HG03575 (cell line): Measurements from ENCODE around the gene IFIT2.
"Not testable (repeated sequence)": the region's sequence is repeated elsewhere in the genome, so short reads cannot be mapped to it uniquely, and the experiment has no call there.

Experiments
- ATAC-seq: cut with Tn5 transposase; IDR thresholded peaks from one replicate; pipeline ENCODE4 v1.9.1; 2021; ENCODE audit not compliant: unreplicated experiment, insufficient number of reproducible peaks, low FRiP score; ENCODE audit errors: extremely low read depth

The IFIT2 gene

DNA sequence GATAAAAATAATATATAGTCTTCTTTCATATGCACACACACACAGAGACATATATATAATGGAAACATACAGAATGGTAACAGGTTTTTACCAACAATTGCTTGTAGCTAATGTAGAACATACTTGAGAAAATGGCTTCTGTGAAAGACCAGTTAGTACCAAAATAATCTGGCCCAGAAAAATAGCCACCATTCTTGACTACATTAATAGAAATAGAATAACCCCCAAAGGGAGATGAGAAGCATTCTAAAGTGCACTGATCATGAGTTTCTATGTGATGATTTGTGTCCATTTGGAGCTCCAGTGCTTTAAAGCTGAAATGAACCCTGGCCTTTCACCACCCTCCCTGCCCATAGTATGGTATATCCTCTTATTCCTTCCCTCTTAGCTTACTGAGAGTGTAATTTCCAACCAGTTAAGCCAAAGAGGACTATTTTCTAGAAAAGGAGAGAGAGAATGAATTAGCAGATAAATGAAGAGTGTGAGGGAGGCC is 22.9 kb upstream of the IFIT2 start:
- ATAC-seq = no peak

DNA sequence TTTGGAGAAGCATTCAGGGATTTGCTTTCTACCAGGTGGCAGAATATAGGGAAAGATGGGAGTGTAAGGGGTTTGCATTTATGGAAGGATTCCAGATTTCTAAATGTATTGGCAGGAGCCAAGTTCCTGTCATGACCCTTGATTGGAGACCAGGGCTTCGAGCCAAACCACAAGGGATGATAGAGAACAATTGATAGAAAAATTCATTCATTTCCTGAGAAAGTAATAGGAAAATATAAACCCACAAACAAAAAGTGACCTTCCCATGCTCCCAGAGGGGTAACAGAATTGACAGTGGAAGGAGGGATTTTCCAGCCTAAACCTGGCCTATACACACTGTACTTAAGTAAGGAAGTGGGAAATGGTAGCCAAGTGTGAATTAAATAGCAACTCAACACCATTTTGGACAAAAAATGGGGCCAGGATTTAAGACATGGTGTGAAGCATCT is 22.4 kb upstream of the IFIT2 start:
- no peak for ATAC-seq

DNA sequence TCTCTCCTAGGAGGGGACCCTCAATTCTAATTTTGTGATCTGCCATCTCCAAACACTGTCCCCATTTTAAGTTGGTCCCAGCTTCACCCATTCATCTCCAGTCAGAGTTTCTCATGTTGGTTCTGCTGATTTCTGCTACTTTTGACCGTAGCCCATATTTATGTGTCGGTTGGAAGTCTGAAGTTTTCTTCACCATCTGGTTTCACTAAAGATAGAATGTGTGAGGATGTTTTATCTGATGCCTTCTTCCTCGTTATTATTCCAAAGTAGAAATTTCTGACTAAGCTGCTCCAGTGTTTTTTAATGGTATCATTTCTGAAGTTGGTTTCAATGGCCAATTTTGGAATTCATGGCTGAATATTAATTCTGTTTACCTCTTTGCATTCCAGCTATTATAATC is 21.3 kb upstream of the IFIT2 start:
- no peak for ATAC-seq

DNA sequence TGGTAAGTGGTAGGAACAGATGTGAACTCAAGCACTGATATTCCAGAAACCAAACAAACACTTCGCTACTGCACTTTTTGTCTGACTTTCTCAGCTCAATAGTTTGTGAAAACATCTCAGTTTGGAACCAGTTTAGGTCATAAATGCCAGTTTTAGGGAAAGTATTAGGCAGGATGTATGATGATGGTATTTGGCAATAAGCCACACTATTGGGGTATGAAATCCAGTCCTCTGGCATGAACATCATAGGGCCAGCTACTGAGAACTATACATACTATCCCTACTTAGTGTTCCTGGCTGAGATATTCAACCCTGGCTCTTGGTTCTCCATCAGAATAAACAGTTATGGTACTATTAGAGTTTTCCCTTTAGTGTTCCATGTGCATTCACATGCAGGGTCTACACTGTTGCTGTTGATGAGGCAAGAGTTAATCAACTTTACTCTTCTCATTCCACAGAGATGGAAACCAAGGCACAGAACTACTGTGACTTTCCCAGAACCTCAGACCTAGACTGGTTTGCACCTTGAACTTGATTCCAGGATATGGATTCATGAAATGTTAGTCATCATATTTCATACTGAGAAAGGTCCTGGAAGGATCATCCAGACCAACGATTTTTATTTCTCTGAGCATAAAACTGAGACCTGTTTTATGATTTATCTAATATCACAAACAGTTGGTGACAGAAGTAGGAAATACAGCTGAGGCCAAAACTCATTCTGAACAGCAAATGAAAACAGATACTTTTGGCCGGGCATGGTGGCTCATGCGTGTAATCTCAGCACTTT is 20.0 kb upstream of the IFIT2 start:
- no peak for ATAC-seq

DNA sequence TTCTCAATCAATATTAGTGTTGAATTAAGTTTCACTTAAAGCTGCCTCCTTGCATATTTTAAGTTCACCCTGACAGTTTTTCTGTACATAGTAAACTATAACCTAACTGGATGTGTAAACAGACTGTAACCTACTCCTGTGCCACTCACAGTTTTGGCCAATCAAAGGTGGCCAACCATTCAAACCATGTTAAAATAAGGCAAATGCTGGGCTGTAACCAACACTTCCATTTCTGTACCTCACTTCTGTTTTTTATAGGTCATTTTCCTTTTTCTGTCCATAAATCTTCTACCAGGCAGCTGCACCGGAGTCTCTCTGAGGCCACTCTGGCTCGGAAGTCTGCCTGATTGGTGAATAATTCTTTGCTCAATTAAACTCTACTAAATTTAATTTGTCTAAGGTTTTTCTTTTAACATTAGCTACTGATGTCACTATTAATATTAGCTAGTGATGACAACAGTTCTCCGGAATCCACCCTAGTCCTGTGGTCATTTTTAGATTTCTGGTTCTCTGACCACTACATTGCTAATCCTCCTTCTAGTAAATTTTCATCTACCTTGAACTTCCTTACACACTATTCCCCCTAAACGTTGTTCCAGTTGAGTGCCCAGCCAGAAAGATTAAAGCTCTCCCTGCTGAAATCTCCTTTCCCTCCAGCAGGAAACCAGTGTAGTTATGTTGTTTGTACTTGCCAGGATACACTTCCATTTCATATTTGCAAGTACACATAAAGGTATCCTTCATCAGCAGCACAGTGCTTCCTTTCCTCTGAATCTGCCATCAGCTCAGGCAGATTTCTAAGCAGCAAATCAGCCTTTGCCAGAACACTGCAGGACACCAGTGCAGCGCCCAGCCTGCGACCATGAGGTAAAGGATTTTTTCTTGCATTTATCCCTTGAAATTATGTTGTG is 18.6 kb upstream of the IFIT2 start:
- no peak for ATAC-seq

DNA sequence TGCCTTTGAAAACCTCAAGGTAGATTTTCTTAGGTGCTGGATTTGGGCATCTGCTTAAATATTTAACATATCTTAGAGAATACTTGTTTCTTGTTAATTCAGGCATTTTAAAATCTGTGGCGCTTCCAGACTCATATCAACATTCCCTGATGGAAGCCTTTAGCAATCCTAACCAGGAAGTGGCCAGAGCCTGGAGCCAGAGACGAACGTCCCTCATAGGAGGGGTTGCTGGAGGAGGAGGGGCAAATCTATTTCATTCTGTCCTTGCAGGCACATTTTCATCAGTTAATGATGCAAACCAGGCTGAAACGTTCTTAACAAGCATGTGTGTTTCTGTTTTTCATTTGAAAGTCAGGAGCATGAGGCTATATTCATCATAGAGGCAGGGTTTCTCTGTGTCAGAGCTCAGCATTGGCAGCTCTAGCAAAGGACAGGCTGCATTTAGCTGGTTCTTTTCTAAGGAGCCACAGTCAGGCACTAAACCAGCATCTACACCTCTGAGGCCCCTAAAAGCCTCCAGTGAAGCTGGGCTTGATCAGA is 17.8 kb upstream of the IFIT2 start:
- ATAC-seq = no peak

DNA sequence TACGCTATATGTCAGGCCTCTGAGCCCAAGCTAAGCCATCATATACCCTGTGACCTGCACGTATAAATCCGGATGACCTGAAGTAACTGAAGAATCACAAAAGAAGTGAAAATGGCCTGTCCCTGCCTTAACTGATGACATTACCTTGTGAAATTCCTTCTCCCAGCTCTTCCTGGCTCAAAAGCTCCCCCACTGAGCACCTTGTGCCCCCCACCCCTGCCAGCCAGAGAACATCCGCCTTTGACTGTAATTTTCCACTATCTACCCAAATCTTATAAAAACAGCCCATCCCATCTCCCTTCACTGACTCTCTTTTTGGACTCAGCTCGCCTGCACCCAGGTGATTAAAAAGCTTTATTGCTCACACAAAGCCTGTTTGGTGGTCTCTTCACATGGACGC is 17.1 kb upstream of the IFIT2 start:
- ATAC-seq = not testable (repeated sequence)

DNA sequence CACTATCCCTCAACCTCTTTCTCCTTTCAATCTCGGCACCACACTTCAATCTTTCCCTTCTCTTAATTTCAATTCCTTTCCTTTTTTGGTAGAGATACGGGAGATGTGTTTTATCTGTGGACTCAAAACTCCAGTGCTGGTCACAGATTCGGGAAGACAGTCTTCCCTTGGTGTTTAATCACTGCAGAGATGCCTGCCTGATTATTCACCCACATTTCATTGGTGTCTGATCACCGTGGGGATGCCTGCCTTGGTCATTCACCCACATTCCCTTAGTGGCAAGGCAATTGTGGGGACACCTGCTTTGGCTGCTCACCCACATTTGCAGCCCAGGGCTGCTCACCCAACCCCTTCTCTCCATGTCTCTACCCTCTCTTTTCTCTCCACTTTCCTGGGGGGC is 16.5 kb upstream of the IFIT2 start:
- not testable (repeated sequence) for ATAC-seq

DNA sequence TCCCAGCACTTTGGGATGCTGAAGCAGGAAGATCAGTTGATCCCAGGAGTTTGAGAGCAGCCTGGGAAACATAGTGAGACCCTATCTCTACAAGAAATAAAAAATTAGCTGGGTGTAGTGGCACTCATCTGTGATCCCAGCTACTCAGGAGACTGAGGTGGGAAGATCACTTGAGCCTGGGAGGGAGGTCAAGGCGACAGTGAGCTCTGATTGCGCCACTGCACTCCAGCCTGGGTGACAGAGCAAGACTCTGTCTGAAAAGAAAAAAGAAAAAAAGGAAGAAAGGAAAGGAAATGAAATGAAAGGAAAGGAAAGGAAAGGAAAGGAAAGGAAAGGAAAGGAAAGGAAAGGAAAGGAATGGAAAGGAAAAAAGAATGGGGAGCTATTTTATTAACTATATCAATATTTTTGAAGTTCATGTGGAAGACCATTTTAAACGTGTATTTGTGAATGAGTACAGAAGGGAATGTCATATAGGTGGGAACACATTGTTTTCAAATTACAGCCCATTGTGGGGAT is 7.1 kb upstream of the IFIT2 start:
- ATAC-seq = no peak

DNA sequence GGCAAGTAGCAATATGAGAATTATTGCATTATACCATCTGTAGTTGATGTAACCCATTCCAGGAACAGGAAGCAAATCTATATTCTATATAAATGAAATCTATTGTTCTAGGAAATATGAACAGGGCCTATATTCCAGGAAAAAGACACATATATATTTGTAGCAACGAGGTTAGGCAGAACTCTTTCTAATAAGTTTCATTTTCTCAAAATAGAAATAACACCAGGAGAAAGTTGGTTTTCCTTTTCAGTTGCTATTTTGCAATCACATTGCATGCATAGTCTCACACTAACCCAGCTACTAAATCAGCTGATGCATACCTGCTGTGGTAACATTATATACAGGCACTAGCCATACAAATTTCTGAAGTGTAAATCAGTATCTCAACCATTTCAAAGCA is 6.2 kb upstream of the IFIT2 start:
- ATAC-seq = no peak

DNA sequence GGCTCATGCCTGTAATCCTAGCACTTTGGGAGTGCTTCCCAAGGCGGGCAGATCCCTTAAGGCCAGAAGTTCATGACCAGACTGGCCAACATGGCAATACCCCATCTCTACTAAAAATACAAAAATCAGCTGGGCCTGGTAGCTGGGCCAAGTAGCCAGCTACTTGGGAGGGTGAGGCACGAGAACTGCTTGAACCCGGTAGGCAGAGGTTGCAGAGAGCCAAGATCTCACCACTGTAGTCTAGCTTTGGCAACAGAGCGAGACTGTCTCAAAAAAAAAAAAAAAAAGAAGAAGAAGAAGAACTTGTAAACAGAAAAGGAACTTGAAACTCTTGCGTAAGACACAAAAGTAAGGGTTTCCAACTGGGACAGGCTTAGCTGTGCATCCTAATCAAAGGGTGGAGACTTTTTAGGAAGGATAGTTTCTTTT is 5.6 kb upstream of the IFIT2 start:
- ATAC-seq = no peak

DNA sequence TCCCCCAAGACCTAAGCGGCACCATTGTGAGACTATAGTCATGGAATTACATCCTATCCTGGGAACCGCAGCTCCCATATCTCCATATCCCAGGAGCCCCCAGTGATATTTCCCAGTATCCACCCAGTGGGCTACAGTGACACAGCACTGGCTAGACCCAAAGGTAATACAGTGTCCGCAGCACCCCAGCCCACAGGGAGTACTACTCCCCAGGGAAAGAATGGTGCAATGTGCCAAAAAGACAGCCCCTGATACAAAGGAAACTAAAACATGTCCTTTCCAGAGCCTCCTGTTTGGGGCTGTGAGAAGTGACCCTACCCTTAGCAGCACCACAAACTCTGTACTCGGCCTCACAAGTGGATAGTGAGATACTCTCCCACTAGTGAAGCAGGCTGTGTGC is 4.5 kb upstream of the IFIT2 start:
- no peak for ATAC-seq

DNA sequence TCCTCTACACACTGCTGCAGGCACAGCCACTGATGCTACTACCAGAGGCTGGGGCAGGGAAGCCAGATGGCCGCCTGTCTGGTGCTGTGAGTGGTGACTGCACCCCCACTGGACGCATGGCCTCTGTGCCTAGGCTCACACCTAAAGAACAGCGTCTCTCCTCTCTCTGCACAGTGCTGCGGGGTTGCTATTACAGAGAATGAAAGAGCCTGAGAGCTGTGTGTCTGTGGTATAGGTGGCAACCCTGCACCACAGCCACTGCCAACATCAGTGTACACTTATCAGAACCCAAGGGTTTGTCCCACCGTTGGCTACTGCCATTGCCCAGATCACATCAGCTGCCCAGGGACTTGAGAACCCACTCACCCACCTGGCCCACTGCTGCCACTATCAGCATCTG is 4.1 kb upstream of the IFIT2 start:
- no peak for ATAC-seq

DNA sequence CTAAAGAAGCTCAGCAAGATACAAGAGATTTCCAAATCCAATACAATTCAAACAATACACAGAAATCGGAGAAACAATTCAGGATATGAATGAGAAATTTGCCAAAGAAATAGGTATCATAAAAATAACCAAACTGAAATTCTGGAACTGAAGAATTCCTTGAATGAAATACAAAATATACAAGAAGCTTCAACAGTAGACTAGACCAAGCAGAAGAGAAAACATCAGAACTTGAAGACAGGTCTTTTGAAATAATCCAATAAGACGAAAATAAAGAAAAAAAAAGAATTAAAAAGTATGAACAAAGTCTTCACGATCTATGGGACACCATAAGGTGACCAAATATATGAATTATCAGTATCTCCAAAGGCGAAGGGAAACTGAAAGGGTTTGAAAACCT is 2.8 kb upstream of the IFIT2 start:
- ATAC-seq = no peak

DNA sequence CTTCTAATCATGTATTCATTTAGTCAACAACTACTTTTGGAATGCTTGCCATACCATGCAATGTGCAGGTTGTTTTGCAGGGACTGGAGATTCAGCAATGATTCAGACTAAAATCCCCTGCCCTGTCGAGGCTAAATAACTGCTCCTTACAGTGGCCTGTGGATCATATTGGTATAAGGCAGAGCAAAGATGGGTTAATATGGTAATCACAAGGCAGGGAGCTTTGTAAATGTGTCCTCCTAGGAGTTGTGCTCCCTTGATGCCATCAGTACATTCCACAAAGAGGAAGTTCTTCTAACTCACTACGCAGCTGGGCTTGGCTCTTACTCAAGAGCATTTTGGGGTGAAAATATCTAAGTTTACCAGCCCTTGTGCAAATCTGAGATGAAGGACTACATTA is 614 bp upstream of the IFIT2 start:
- peak; percentile 21 for ATAC-seq

DNA sequence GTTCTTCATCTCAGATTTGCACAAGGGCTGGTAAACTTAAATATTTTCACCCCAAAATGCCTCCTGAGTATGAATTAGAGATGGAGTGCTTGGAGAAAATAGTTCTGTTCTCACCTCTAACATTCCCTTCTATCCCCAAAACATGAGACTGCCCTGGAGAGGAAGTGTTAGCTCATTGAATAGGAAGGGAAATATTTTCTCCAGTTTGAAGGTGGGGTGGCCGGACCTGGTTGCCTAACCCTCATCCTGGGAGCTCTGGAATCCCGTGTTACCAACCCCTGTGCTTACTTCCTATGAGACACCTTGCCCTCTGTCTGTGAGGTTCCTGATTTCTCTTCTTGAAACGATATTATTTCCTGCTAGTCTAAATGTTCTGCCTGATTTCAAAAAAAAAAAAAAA is 779 bp downstream of the IFIT2 start:
- no peak for ATAC-seq

DNA sequence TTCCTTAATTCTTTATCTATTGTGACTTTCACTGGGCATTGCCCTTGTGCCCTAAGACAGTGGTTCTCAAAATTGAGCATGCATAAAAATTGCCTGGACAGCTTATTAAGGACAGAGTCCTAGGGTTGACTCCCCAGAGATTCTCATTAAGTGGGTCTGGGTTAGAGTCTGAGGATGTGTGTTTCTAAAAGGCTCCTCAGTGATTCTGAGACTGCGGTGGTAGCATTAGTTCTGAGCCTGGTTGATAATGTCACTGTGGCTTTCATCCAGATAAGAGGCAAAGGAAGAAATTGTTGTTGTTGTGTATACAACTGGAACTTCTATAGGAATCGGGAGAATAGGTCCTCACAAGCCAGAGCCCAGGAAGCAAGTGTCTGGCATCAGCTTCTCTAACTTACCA is 1.3 kb downstream of the IFIT2 start:
- no peak for ATAC-seq

DNA sequence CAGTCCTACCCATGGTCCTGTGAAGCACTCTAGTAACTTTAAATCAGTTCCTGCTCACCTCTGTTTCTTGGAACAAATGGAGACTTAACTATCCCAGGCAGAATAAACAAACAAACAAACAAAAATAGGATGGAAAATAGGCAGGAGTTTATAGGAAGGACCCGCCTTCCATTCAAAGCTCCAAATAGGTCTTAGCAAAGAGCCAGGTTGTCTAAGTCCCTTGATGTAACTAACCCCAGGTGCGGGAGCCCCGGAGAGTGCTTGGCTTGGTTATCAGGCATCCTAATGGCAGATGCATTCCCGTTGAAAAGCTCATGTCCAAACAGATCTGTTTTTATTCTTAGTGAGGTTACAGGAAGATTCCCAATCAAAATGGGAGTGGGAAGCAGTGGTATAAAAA is 2.2 kb downstream of the IFIT2 start:
- no peak for ATAC-seq

DNA sequence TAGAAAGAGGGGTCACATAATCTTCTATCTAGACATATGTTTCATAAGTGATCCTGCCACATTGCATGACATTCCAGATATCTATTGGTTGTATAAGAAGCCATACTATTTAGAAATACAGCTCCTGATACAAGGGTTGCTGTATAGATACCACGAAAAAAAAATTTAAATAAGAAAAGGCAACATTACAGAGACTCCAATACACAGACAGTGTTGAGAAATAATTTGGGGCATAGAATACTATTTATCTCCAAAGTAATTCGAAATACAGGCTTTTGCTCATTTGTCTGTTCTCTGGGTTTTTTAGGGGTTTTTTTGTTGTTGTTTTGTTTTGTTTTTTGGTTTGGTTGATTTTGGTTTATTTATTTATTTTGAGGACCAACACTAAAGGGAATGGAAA is 2.6 kb downstream of the IFIT2 start:
- ATAC-seq = no peak

DNA sequence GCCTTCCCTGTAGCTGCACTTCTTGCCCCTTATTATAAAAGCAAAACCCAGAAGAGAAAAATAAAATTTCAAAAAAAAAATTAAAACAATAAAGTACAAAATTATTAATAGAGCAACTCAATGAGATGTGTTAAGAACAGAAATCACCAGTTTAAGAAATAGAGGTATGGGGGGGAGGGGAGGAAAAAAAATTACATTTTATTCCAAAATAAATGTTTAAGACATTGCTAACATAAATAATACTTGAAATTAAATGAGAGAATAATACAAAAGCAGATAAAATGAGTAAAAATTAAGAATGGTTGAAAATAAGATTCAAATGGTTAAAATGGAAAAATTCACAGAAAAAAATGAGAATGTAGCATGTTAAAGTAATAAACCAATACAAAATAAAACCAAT is 3.1 kb downstream of the IFIT2 start:
- no peak for ATAC-seq
